ENCODE results near the gene CCDC110. TPM values are rescaled to one million over a fixed set of nuclear protein-coding genes. Genes with fewer than 3 reads are reported as not detected.

Gene CCDC110
- total RNA-seq, 2 experiments from 2014 or later, result 0.34 to 0.40 TPM

Other genes with a start within 250 kb of the CCDC110 start
- under 1 TPM; 0.60 to 0.80 TPM for gene LRP2BP, start 75.8 kb downstream of the CCDC110 start, total RNA-seq
- 10 to 100 TPM; 20.3 to 24.1 TPM for gene ANKRD37, start 74.9 kb downstream of the CCDC110 start, total RNA-seq
- gene UFSP2, start 45.8 kb downstream of the CCDC110 start, total RNA-seq, result 10 to 100 TPM; 27.3 to 40.3 TPM
- not detected for gene PDLIM3, start 63.8 kb upstream of the CCDC110 start, total RNA-seq

All from activated CD4-positive, alpha-beta T cell treated with anti-CD3 and anti-CD28 coated beads for 36 hours (primary cell).